ENCODE measurements around the gene CA10.

The CA10 gene

DNA sequence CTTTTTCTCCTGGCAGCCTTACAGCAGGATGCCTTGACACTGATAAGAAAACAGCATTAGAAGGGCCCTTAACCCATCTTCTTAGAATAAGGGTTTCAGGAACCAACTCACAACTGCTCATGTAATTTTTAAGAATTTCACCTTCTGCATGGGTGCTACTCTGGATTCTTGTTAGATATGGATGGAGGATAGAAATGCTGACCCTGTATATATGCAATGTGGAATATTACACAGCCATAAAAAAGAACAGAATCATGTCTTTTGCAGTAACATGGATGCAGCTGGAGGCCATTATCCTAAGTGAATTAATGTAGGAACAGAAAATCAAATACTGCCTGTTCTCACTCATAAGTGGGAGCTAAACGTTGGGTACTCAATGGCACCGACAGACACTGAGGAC lies 423.5 kb downstream of the CA10 start:
- H3K27ac ChIP-seq = no peak overlapping the region
- TF ChIP-seq, protein P1, sequence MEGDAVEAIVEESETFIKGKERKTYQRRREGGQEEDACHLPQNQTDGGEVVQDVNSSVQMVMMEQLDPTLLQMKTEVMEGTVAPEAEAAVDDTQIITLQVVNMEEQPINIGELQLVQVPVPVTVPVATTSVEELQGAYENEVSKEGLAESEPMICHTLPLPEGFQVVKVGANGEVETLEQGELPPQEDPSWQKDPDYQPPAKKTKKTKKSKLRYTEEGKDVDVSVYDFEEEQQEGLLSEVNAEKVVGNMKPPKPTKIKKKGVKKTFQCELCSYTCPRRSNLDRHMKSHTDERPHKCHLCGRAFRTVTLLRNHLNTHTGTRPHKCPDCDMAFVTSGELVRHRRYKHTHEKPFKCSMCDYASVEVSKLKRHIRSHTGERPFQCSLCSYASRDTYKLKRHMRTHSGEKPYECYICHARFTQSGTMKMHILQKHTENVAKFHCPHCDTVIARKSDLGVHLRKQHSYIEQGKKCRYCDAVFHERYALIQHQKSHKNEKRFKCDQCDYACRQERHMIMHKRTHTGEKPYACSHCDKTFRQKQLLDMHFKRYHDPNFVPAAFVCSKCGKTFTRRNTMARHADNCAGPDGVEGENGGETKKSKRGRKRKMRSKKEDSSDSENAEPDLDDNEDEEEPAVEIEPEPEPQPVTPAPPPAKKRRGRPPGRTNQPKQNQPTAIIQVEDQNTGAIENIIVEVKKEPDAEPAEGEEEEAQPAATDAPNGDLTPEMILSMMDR (conservative IDR thresholded peaks at IDR 0.05) = no peak

DNA sequence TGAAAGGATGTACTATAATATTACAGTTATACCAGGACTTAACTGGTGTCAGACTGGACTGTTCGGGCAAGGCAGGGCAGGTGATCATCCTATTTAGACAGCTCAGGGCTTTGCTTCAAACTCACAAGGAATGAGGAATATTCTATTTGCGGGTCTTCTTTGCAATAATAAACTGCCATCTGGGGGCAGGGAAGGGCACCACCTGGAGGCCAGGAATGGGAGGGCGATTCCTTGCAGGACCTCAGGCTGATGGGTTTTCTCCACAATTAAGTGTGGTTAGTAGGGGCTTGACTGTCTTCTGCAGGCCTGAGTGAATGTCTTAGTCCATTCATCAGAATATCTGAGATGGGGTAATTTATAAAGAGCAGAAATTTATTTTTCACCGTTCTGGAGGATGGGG lies 424.1 kb downstream of the CA10 start:
- TF ChIP-seq, protein P1 (conservative IDR thresholded peaks at IDR 0.05) = peak; percentile 53
- no peak overlapping the region for H3K27ac ChIP-seq

DNA sequence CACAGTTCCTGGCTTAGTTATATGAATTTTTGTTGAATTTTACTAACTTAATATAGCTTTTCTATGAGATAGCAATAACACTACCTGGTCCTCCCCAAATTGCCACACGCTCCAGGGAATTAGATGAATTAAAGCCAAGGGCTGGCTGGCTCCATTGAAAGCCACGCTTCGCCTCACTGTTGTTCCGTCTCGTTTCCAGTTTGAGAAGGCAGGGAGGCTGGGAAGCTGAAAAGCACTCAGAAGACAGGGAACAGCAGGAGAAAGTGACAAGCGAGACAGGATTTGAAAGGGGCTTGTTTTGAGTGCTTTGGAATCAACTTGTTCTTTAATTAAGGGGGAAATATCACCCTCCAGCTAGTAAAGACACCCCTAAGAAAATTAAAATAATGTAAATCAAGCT lies 425.3 kb downstream of the CA10 start:
- TF ChIP-seq, protein P1 (conservative IDR thresholded peaks at IDR 0.05) = no peak
- no peak overlapping the region for H3K27ac ChIP-seq

DNA sequence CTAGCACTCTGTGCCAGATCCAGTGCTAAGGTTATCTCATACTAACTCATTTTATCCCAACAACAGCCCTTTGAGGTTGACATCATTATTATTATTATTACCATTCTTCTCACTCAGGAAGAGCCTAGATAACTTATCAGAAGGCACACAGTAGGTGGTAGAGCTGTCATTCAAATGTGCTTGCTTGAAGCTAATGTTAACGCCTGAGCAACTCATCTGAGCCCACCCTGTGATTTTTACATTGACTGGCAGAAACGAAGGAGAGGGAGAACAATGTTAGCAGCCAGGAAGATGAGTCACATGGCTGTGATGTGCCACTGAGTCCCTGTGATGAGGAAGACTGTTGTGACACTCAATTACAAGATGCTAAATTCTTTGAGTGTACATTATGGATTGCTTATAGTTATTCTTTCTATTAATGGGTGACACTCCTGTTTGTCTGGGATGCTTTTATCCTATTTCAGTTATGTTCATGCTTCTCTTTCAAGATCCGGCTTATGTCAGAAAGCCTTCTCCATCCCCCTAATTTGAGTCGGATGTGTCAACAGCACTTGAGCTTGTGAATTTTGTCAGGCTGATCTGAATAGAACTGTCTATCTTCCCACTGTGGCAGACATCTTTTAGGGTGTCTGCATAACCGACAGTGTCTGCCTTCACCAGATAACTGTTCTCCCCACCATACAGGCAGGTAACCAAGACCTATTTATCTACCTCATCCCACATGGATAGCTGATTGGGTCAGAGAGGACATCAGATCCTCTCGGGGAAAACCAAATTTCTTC lies 426.4 kb downstream of the CA10 start:
- TF ChIP-seq, protein P1 (conservative IDR thresholded peaks at IDR 0.05) = no peak
- no peak overlapping the region for H3K27ac ChIP-seq

DNA sequence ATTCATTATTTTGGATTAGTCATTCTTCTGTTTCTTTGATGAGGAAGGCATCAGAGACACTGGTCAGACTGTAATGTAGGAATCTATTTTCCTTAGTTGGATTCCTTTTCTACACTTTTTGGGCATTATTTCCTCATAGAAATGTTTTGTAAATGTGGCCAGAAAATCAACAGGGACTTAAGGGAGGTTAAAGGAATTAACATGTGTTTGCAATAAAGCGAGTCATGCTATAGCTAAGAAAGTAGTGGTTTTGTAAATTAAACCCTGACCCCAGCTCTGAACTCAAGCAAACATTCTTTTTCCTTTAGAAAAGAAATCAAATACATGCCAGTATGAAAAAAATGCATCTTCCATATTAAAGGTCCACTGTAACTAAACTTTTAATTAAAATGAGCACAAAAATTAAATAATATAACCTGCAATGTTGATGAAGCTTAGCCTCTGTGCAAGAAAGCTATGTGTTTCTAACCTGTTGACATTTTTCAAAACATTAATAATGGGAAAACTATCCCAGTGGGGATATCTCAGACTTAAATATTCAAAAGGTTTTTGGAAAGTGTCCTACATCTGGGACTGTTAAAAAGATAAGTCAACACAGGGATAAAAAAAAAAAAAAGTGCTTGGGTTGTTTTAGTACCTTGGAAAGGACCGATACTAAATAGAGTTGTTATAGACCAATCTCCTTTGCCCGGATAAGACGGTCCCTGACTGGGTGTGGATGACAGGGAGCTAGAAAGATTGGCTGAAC lies 428.0 kb downstream of the CA10 start:
- TF ChIP-seq, protein P1 (conservative IDR thresholded peaks at IDR 0.05) = no peak
- H3K27ac ChIP-seq = no peak overlapping the region

DNA sequence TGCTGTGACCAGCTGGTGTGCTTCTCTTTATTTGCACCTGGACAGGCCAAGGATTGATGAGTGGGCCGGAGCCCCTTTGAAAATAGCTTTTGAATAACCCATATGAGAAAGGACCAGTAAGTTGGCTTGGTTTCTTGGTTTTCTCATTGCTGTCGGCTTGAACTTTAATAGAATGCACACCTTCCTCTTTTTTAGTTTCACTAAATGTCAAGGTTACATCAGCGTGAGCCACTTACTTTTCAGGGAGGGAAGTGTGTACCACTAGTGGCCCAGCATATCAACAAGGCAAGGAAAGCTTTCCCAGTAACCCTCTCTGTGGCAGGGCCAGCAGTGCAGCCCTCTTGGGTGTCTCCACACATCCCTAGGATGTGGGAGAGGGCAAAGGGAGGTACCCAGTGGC lies 433.3 kb downstream of the CA10 start:
- no peak overlapping the region for H3K27ac ChIP-seq
- TF ChIP-seq, protein P1 (conservative IDR thresholded peaks at IDR 0.05) = no peak

DNA sequence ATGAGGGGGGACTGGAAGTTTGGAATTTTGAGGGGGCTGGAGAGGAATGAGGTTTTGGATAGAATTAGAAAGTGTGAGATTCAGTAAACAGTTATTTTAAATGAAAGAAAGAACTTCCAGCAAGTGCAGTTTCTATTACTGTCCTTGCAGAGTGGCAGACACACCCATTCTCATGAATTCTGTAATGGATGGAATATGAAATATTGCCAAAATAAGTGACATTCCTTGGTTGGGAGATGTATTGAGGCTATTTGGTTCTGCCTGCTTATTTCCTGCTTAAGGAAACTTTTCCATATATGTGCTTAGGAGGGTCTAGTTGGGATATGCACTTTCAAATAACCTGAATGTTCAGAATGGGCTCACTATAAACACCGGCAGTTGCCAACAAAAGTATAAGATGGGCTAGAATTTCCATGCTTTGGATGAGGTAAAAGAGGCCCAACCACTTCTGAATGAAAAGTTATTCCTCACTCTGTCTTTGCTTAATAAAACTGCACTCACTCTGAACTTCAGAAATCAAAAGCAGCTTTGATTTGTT lies 434.4 kb downstream of the CA10 start:
- H3K27ac ChIP-seq = no peak overlapping the region
- TF ChIP-seq, protein P1 (conservative IDR thresholded peaks at IDR 0.05) = no peak

All from VCaP (cell line).